H1 (cell line): ENCODE measurements around the gene RHEX. TPM values are rescaled to one million over a fixed set of nuclear protein-coding genes. Genes with fewer than 3 reads are reported as not detected.

Source experiments
- CEBPB ChIP-seq: IDR thresholded peaks from 2 replicates; pipeline ENCODE4 v1.6.1; 2012; ENCODE audit warnings: low read depth, low read length
- CREB1 ChIP-seq: IDR thresholded peaks from 2 replicates; pipeline ENCODE4 v1.6.1; 2012; ENCODE audit warnings: inconsistent platforms
- RAD21 ChIP-seq, 2 experiments: IDR thresholded peaks in 1 of 2; conservative IDR thresholded peaks in 1 of 2; 2 replicates each; pipeline ENCODE4 v1.6.1; 2011; ENCODE audit warnings: low read depth in 2 of 2, low read length in 2 of 2, improper control_type of control experiment in 1 of 2, inconsistent platforms in 1 of 2, mild to moderate bottlenecking in 1 of 2, moderate library complexity in 1 of 2
- RFX5 ChIP-seq: IDR thresholded peaks from 2 replicates; pipeline ENCODE4 v1.6.1; 2011; ENCODE audit warnings: low read depth, low read length, improper control_type of control experiment, borderline replicate concordance
- TCF12 ChIP-seq: IDR thresholded peaks from 2 replicates; pipeline ENCODE4 v1.6.1; 2011; ENCODE audit warnings: low read depth, mild to moderate bottlenecking, low read length
- YY1 ChIP-seq: IDR thresholded peaks from 2 replicates; pipeline ENCODE4 v1.6.1; 2011; ENCODE audit warnings: low read depth, mild to moderate bottlenecking, low read length
- polyA plus RNA-seq, 7 experiments: library from polyadenylated mRNA; depleted of rRNA in 3 of 7; stranded (reverse) in 5 of 7; unstranded in 2 of 7; fragments of >200 nt in 5 of 7; fragments of 200-250 nt in 2 of 7; gene quantifications; 1 replicate in 5 of 7; 2 replicates in 1 of 7; 4 replicates in 1 of 7; pipeline versions ENCODE4 v1.2.1 to v1.2.3, GENCODE V29; 2011 to 2013; ENCODE audit warnings: missing spikeins in 2 of 7, mixed read lengths in 2 of 7
- total RNA-seq: library from RNA; stranded (reverse); fragmentation: NEBNext Ultra II Directional; extraction: Animal tissue kit (Norgen Biotek cat#: 25700); gene quantifications from 2 replicates; pipeline ENCODE4 v1.2.1, GENCODE V29; 2021

The RHEX gene
- total and polyA plus RNA-seq, 2 of the 8 experiments (the other 6 are each of a cell fraction or from before 2014, with no cell fraction given) = not detected

DNA sequence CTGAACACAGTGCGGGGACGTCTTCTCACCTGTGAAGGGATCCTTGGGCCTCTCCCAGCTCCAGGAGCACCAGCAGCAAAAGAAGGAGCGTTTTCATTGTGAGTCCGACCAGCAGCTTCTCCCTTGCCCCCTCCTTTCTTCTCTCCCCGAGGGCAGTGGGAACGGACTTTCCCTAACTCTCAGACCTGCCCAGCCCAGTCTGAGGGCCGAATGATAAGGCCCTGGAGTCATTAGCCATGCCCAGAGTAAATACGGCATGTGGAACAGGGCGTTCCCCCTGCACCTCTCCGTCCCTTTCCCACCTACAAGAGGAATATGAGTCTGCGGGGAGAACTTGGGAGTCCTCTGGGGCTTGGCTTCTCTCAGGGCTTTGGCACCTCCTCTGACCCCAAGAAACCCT, 29.3 kb upstream of the RHEX start, which contains the start of gene CTSE (continued):
- no peak for TF ChIP-seq RAD21 (IDR thresholded peaks at IDR 0.05 in 1 of 2, conservative IDR thresholded peaks at IDR 0.05 in 1 of 2; ENCODE audit: low read depth in 2 of 2, low read length in 2 of 2)
- TF ChIP-seq YY1 = no peak
- TF ChIP-seq CEBPB = no peak
- no peak for TF ChIP-seq TCF12
- no peak for TF ChIP-seq RFX5
- TF ChIP-seq CREB1 = no peak
